ENCODE measurements around the gene OR2A25. TPM values are rescaled to one million over a fixed set of nuclear protein-coding genes. Genes with fewer than 3 reads are reported as not detected.

OR2A25 gene
- polyA plus RNA-seq, 3 donors = not detected

DNA sequence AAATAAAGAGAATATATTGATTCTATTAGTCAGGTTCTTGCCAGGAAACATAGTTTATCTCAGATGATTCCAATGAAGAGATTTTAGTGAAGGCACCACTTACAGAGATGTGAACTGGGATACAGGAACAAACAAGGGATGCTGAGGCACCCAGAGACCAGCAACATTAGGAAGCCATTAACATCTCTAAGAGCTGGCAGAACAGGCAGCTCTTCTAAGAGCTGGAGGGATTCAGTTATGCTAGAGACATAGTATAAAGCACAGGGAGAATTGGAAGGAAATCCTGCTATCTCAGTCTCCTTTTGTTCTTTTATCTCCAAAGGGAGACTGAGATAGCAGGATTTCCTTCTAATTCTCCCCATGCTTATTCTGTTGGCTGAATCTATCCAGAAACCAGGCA, 47.4 kb upstream of the OR2A25 start:
- Histone ChIP-seq H2AFZ (ENCODE audit: insufficient read depth, low read depth, low read length, poor library complexity, severe bottlenecking) (no peak overlapping the region), H3K4me3 (replicated peaks in 1 of 3; ENCODE audit: low read depth in 2 of 3, low read length in 3 of 3) (no peak overlapping the region), H3K4me1 (ENCODE audit: control insufficient read depth in 1 of 2, insufficient read depth in 2 of 2, low read length in 2 of 2) (no peaks in the 10 kb centered on the region), H3K9ac (ENCODE audit: insufficient read depth, low read length, poor library complexity, severe bottlenecking) (no peak overlapping the region), H3K27me3 (ENCODE audit: control insufficient read depth in 2 of 2, insufficient read depth in 2 of 2, low read length in 2 of 2) (no peaks in the 10 kb centered on the region), H3K27ac (ENCODE audit: low read depth in 1 of 2, low read length in 2 of 2) (no peak overlapping the region), H3K79me2 (ENCODE audit: insufficient read depth, low read length) (no peaks in the 10 kb centered on the region), H3K36me3 (replicated peaks in 1 of 2; ENCODE audit: control insufficient read depth in 1 of 2, insufficient read depth in 2 of 2, low read length in 2 of 2) (no peaks in the 10 kb centered on the region), H3K4me2 (replicated peaks; ENCODE audit: extremely low read depth, low read length, poor library complexity, severe bottlenecking) (no peak overlapping the region), H3K9me3 (replicated peaks in 1 of 2; ENCODE audit: control insufficient read depth in 1 of 2, insufficient read depth in 1 of 2, low read length in 2 of 2) (no peaks in the 10 kb centered on the region), H4K20me1 (ENCODE audit: insufficient read depth, low read length) (no peaks in the 10 kb centered on the region)
- Mint-ChIP-seq H3K9me3 (no peaks in the 10 kb centered on the region), H3K27me3 (ENCODE audit: low read depth in 3 of 3) (peaks cover 0 to 4% (median 0%) of the 10 kb centered on the region in 3 donors), H3K4me3 (no peak overlapping the region), H3K4me1 (no peaks in the 10 kb centered on the region), H3K36me3 (no peaks in the 10 kb centered on the region), H3K27ac (no peak overlapping the region)
- TF ChIP-seq, protein P1, sequence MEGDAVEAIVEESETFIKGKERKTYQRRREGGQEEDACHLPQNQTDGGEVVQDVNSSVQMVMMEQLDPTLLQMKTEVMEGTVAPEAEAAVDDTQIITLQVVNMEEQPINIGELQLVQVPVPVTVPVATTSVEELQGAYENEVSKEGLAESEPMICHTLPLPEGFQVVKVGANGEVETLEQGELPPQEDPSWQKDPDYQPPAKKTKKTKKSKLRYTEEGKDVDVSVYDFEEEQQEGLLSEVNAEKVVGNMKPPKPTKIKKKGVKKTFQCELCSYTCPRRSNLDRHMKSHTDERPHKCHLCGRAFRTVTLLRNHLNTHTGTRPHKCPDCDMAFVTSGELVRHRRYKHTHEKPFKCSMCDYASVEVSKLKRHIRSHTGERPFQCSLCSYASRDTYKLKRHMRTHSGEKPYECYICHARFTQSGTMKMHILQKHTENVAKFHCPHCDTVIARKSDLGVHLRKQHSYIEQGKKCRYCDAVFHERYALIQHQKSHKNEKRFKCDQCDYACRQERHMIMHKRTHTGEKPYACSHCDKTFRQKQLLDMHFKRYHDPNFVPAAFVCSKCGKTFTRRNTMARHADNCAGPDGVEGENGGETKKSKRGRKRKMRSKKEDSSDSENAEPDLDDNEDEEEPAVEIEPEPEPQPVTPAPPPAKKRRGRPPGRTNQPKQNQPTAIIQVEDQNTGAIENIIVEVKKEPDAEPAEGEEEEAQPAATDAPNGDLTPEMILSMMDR (IDR thresholded peaks at IDR 0.05) = no peak
- intact Hi-C loops (cut with micrococcal nuclease) = no loop called here
- no peak for DNase-seq

DNA sequence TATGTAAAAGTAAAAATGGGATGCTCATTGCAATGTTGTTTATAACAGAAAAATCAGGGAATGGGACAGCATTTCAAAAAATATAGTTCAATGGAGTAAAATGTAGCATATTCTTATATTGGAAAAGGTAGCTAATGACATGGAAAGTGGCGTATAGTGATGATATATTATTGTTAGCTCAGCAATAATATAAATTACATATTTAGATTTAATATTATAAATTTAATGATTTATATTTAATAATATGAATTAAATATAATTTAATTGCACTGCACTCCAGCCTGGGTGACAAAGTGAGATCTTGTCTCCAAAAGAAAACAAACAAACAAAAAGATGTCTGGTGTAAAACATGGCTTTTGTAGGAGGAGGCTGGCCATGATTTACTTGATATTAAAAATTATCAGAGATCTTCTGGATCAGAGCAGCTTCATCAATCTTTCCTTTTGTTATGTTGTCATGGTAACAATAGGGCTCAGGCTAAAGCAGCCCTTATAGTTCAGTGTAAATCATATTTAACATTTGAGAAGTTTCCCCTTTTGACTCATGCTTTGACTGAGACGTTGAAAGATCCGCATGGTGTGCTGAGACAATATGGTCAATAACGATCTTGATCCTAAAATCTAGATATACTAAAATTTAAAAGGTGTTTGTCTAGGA, 46.3 kb upstream of the OR2A25 start:
- no peaks in the 10 kb centered on the region for H3K27me3 ChIP-seq (ENCODE audit: control insufficient read depth in 2 of 2, insufficient read depth in 2 of 2, low read length in 2 of 2)
- no CpG with 5 or more reads among the region's 4 CpGs for WGBS (ENCODE audit: insufficient coverage)
- no peak overlapping the region for H3K9ac ChIP-seq (ENCODE audit: insufficient read depth, low read length, poor library complexity, severe bottlenecking)
- H2AFZ ChIP-seq (ENCODE audit: insufficient read depth, low read depth, low read length, poor library complexity, severe bottlenecking) = no peak overlapping the region
- no peak for DNase-seq
- H3K9me3 ChIP-seq (replicated peaks in 1 of 2; ENCODE audit: control insufficient read depth in 1 of 2, insufficient read depth in 1 of 2, low read length in 2 of 2) = no peaks in the 10 kb centered on the region
- no peak overlapping the region for H3K4me2 ChIP-seq (replicated peaks; ENCODE audit: extremely low read depth, low read length, poor library complexity, severe bottlenecking)
- H3K36me3 Mint-ChIP-seq = no peaks in the 10 kb centered on the region
- H3K4me1 ChIP-seq (ENCODE audit: control insufficient read depth in 1 of 2, insufficient read depth in 2 of 2, low read length in 2 of 2) = no peaks in the 10 kb centered on the region
- no peaks in the 10 kb centered on the region for H3K4me1 Mint-ChIP-seq
- H3K27ac Mint-ChIP-seq = no peak overlapping the region
- intact Hi-C loops (cut with micrococcal nuclease) = no loop called here
- no peak overlapping the region for H3K4me3 Mint-ChIP-seq
- peaks cover 0 to 4% (median 0%) of the 10 kb centered on the region in 3 donors for H3K27me3 Mint-ChIP-seq (ENCODE audit: low read depth in 3 of 3)
- TF ChIP-seq, protein P1 (IDR thresholded peaks at IDR 0.05) = no peak
- no peaks in the 10 kb centered on the region for H3K36me3 ChIP-seq (replicated peaks in 1 of 2; ENCODE audit: control insufficient read depth in 1 of 2, insufficient read depth in 2 of 2, low read length in 2 of 2)
- H4K20me1 ChIP-seq (ENCODE audit: insufficient read depth, low read length) = no peaks in the 10 kb centered on the region
- H3K4me3 ChIP-seq (replicated peaks in 1 of 3; ENCODE audit: low read depth in 2 of 3, low read length in 3 of 3) = no peak overlapping the region
- H3K9me3 Mint-ChIP-seq = no peaks in the 10 kb centered on the region
- no peak overlapping the region for H3K27ac ChIP-seq (ENCODE audit: low read depth in 1 of 2, low read length in 2 of 2)
- no peaks in the 10 kb centered on the region for H3K79me2 ChIP-seq (ENCODE audit: insufficient read depth, low read length)
